Tibial nerve (tissue), 4 donors: ENCODE data around the gene YY1. TPM values are rescaled to one million over a fixed set of nuclear protein-coding genes. Genes with fewer than 3 reads are reported as not detected.

ENCODE experiments used
- DNase-seq, 2 donors: peaks; one replicate each; pipeline ENCODE4 v3.0.0-alpha.2; 2019; ENCODE audit warnings: low spot score in 2 of 2
- H3K27ac ChIP-seq, 4 donors: fragments of 200-600 bp; sonication (generic) in 3 of 4; one replicate each; pipeline ENCODE4 v1.5.1; 2017 to 2019; ENCODE audit warnings: mild to moderate bottlenecking in 1 of 4
- H3K27me3 ChIP-seq, 2 donors: fragments of 200-600 bp; sonication (generic) in 1 of 2; one replicate each; pipeline versions ENCODE4 v1.5.1 to v1.6.0; 2017 to 2019
- H3K36me3 ChIP-seq, 3 donors: fragments of 200-600 bp; sonication (generic); one replicate each; pipeline ENCODE4 v1.5.1; 2018 to 2019
- H3K4me1 ChIP-seq, 4 donors: fragments of 200-600 bp; sonication (generic) in 3 of 4; one replicate each; pipeline ENCODE4 v1.5.1; 2017 to 2019
- H3K4me3 ChIP-seq, 4 donors: fragments of 200-600 bp; sonication (generic) in 3 of 4; one replicate each; pipeline ENCODE4 v1.5.1; 2017 to 2019; ENCODE audit warnings: mild to moderate bottlenecking in 1 of 4, moderate library complexity in 1 of 4
- H3K9me3 ChIP-seq, 4 donors: fragments of 200-600 bp; sonication (generic) in 3 of 4; one replicate each; pipeline ENCODE4 v1.5.1; 2017 to 2019
- CTCF ChIP-seq, 5 experiments: fragments of 200-600 bp in 3 of 5; fragments of 450-650 bp in 2 of 5; sonication (generic) in 3 of 5; IDR thresholded peaks; one replicate each; pipeline ENCODE4 v1.5.1; 2016 to 2019; ENCODE audit warnings: antibody characterized with exemption in 5 of 5, mild to moderate bottlenecking in 3 of 5, moderate library complexity in 2 of 5
- EP300 ChIP-seq, 2 donors: sonication (generic); formaldehyde crosslinking; IDR thresholded peaks; one replicate each; pipeline ENCODE4 v1.6.1; 2017; ENCODE audit warnings: antibody characterized with exemption in 2 of 2, mild to moderate bottlenecking in 1 of 2
- POLR2A ChIP-seq, 2 donors: fragments of 450-650 bp; IDR thresholded peaks; one replicate each; pipeline ENCODE4 v1.6.1; 2017; ENCODE audit warnings: antibody characterized with exemption in 2 of 2, mild to moderate bottlenecking in 2 of 2, moderate library complexity in 2 of 2
- WGBS, 2 donors: methylation state at CpG; one replicate each; pipeline ENCODE4 v1.1.5; 2018; 5-methylcytosine and 5-hydroxymethylcytosine counted together
- total RNA-seq, 4 donors: library from RNA; depleted of rRNA; stranded (reverse); fragments of >200 nt; gene quantifications; one replicate each; pipeline ENCODE4 v1.1.0, GENCODE V29; 2016

The YY1 gene
- total RNA-seq, 4 donors from 2014 or later = 55.9 to 60.3 (median 58.7) TPM

GRCh38 chr14:100256339-100256895 is 17.5 kb downstream of the YY1 start:
- Histone ChIP-seq H3K27ac (no peak overlapping the region), H3K4me3 (no peak overlapping the region), H3K4me1 (peaks cover 0 to 69% (median 10%) of the 10 kb centered on the region in 4 donors), H3K27me3 (no peaks in the 10 kb centered on the region), H3K9me3 (no peaks in the 10 kb centered on the region), H3K36me3 (no peaks in the 10 kb centered on the region)
- no peak for TF ChIP-seq POLR2A (IDR thresholded peaks at IDR 0.05)
- no peak for TF ChIP-seq EP300 (IDR thresholded peaks at IDR 0.05)
- TF ChIP-seq CTCF (IDR thresholded peaks at IDR 0.05) = no peak
- no peak for DNase-seq
- 83 to 89% methylated on average over 3 of the region's 3 CpGs for WGBS, 2 donors

GRCh38 chr14:100261621-100262020 is 22.7 kb downstream of the YY1 start:
- WGBS, 2 donors = 90% methylated on average over 3 of the region's 3 CpGs
- no peak overlapping the region for H3K27ac ChIP-seq

GRCh38 chr14:100262545-100262944 is 23.6 kb downstream of the YY1 start:
- peaks cover 0 to 60% (median 3%) of the 10 kb centered on the region in 4 donors for H3K4me1 ChIP-seq
- no peaks in the 10 kb centered on the region for H3K27me3 ChIP-seq
- H3K9me3 ChIP-seq = no peaks in the 10 kb centered on the region
- no peak for DNase-seq
- 40 to 43% methylated on average over 5 of the region's 5 CpGs for WGBS, 2 donors
- H3K27ac ChIP-seq = peak overlapping the region in 1 of 4 donors; percentile 23
- TF ChIP-seq POLR2A (IDR thresholded peaks at IDR 0.05) (no peak), CTCF (IDR thresholded peaks at IDR 0.05) (no peak)
- no peak overlapping the region for H3K4me3 ChIP-seq
- H3K36me3 ChIP-seq = peaks cover 0 to 22% (median 0%) of the 10 kb centered on the region in 3 donors

More at GRCh38 chr14:100261621-100262020, 22.7 kb downstream of the YY1 start:
- peaks cover 0 to 60% (median 3%) of the 10 kb centered on the region in 4 donors for H3K4me1 ChIP-seq
- H3K9me3 ChIP-seq = no peaks in the 10 kb centered on the region
- TF ChIP-seq POLR2A (IDR thresholded peaks at IDR 0.05) (no peak), CTCF (IDR thresholded peaks at IDR 0.05) (no peak)
- DNase-seq = no peak
- peaks cover 0 to 22% (median 0%) of the 10 kb centered on the region in 3 donors for H3K36me3 ChIP-seq
- H3K27me3 ChIP-seq = no peaks in the 10 kb centered on the region
- H3K4me3 ChIP-seq = no peak overlapping the region

- Histone ChIP-seq H3K27me3 (no peaks in the 10 kb centered on the region), H3K4me1 (peaks cover 0 to 60% (median 3%) of the 10 kb centered on the region in 4 donors), H3K27ac (no peak overlapping the region), H3K36me3 (peaks cover 0 to 22% (median 0%) of the 10 kb centered on the region in 3 donors), H3K4me3 (no peak overlapping the region), H3K9me3 (no peaks in the 10 kb centered on the region)
- 80 to 82% methylated on average over 3 of the region's 3 CpGs for WGBS, 2 donors
- no peak for TF ChIP-seq CTCF (IDR thresholded peaks at IDR 0.05)
- no peak for TF ChIP-seq POLR2A (IDR thresholded peaks at IDR 0.05)
- no peak for TF ChIP-seq EP300 (IDR thresholded peaks at IDR 0.05)
- no peak for DNase-seq
These were observed 24.2 kb downstream of the YY1 start for GRCh38 chr14:100263141-100263540.

GRCh38 chr14:100267990-100268389 is 29.0 kb downstream of the YY1 start:
- no peak overlapping the region for H3K27ac ChIP-seq
- peaks cover 0 to 18% (median 0%) of the 10 kb centered on the region in 3 donors for H3K36me3 ChIP-seq
- TF ChIP-seq POLR2A (IDR thresholded peaks at IDR 0.05) (no peak), CTCF (IDR thresholded peaks at IDR 0.05) (no peak), EP300 (IDR thresholded peaks at IDR 0.05) (no peak)
- 93 to 94% methylated on average over 7 of the region's 7 CpGs for WGBS, 2 donors
- H3K4me3 ChIP-seq = no peak overlapping the region
- DNase-seq = no peak
- H3K9me3 ChIP-seq = no peaks in the 10 kb centered on the region
- no peaks in the 10 kb centered on the region for H3K27me3 ChIP-seq
- H3K4me1 ChIP-seq = peaks cover 0 to 46% (median 0%) of the 10 kb centered on the region in 4 donors
